ENCODE data around the gene CDCA4.

The CDCA4 gene

DNA sequence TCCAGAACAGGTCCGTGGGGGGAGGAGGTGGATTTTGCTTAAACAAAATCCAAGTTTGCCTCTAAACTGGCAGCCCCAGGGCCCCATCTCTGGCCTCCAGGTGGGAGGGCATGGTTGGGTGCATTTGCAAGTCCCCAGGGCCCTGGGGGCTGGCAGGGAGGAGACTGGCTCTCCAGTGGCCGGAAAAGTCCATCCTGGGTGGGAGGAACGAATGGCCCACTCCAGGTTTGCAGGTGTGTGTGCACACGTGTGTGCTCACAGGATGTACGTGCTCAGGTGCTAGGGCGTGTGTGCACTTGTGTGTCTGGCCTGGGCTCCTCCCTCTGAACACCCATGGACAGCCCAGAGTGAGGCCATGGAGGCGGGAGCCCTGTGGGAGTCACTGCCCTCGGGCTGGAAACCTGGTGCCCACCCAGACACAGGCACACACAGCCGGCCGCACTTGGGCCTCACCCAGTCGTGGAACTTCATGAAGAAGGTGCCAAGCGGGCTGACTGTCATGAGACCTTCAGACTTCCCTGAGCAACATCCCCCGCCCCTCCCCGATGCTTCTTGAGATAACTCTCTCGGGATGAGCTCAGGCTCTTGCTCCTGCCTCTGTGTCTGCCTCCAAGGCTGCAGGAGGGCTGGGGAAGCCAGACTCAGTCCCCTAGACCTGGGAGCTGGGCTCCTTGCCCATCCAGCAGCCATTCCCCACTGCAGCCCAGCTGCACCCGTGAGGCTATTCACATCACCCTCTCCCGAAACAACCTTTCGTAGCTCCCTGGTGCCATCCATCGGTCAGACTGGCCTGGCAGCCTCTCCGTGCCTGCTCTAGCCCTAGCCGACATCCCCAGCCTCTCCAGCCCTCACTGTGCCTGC, 52.1 kb downstream of the CDCA4 start:
- TF ChIP-seq ZFX (IDR thresholded peaks at IDR 0.05; ENCODE audit: borderline replicate concordance), result no peak
- TF ChIP-seq, protein P1, sequence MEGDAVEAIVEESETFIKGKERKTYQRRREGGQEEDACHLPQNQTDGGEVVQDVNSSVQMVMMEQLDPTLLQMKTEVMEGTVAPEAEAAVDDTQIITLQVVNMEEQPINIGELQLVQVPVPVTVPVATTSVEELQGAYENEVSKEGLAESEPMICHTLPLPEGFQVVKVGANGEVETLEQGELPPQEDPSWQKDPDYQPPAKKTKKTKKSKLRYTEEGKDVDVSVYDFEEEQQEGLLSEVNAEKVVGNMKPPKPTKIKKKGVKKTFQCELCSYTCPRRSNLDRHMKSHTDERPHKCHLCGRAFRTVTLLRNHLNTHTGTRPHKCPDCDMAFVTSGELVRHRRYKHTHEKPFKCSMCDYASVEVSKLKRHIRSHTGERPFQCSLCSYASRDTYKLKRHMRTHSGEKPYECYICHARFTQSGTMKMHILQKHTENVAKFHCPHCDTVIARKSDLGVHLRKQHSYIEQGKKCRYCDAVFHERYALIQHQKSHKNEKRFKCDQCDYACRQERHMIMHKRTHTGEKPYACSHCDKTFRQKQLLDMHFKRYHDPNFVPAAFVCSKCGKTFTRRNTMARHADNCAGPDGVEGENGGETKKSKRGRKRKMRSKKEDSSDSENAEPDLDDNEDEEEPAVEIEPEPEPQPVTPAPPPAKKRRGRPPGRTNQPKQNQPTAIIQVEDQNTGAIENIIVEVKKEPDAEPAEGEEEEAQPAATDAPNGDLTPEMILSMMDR (IDR thresholded peaks at IDR 0.05), result no peak
- H3K27ac ChIP-seq, result no peak overlapping the region

DNA sequence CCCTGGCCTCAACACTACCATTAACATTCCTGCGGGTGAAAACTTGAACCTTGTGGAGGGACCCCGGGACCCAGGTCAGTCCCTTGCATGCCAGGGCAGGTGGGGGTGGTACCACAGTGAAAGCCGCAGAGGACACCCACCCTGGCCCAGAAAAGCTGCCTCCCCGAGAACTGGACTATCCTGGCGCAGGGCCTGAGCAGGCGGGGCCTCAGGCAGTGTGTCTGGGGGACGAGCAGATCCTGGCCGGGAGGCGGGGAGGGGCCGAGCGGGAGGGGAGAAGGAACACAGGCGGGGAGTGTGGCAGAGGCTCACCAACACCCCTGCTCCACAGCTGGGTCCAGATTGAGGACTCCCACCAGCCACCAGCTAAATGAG, 52.7 kb downstream of the CDCA4 start:
- no peak for TF ChIP-seq ZFX (IDR thresholded peaks at IDR 0.05; ENCODE audit: borderline replicate concordance)
- TF ChIP-seq, protein P1 (IDR thresholded peaks at IDR 0.05), result no peak
- no peak overlapping the region for H3K27ac ChIP-seq

DNA sequence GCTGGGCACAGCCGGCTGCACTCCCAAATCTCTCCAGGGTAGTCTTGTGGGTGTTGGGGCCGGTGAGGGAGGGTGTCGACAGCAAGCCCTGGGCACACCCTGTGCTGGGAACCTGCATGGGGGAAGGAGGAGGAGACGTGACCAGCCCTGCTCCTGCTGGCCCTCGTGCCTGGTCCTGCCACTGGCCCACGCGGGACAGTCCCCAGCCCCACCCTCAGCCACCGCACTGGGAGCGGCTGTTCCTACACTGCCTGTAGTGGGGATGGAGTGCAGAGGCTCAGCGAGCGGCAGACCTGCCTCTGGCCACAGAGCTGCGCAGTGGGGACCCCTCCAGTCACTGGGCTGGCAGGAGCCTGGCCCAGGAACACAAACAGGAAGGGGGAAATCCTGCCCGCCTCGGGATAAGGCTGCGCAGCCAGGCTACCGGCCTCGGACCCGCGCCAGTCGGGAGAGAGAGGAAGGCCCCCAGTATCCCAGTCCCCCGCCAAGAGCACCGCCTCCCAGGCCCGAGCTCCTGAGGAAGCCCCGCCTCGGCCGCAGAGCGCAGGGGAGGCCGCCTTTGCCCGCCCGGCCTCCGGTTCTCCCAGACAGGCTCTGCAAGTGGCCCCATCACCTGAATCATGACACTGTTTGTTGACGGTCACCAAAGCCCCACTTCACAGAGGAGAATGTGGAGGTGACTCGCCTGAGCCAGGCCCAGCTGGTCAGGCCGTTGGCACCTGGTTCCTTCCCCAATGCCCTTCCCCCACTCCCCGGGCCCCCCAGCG, 53.3 kb downstream of the CDCA4 start:
- no peak for TF ChIP-seq ZFX (IDR thresholded peaks at IDR 0.05; ENCODE audit: borderline replicate concordance)
- TF ChIP-seq, protein P1 (IDR thresholded peaks at IDR 0.05), result no peak
- H3K27ac ChIP-seq, result no peak overlapping the region

DNA sequence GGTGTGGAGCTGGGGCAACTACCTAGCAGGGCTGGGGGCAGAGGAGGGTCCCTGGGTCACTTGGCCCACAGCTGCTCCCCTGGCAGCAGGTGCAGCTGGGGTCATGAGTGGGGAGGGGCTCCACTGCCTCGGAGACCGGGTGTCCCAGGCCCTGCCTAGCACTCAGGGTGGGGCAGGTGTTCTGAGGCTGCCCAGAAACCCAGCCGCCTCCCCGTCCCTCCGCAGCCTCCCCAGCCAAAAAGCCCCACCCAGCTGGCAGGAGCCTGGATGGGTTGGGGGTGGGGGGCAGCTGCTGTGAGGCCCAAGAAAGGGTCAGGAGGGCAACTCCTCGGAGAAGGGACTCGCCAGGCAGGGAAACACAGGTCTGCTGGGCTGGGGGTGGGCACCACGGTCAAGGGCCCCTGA, 53.9 kb downstream of the CDCA4 start:
- no peak overlapping the region for H3K27ac ChIP-seq

DNA sequence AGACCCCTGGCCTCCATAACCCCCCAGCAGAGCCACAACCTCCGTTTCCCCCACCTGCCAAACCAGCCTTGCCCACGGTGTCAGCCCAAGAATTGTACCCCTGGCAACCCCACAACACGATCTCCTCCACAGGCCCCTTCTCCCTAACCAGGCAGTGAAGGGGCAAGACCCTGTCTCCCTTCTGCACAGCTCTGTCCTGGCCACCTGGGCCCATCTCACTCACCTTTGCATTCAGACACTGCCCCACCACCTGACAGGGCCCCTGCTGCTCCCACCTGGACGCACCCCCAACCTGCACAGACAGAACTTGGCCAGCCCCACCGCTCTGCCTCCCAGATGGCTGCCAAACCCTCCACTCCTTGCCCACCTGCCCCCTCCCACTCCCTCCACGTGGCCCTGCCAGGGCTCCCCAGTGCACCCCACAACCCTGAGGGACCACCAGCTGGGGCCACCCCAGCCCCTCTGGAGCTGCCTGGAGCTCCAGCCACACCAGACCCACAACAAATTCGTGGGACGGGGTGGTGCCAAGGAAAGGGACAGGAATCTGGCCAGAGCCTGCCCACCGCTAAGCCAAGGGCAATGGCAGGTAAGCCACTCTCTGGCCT, 54.5 kb downstream of the CDCA4 start:
- no peak overlapping the region for H3K27ac ChIP-seq
- no peak for TF ChIP-seq ZFX (IDR thresholded peaks at IDR 0.05; ENCODE audit: borderline replicate concordance)
- TF ChIP-seq, protein P1 (IDR thresholded peaks at IDR 0.05), result no peak

More for the DNA sequence above, 53.9 kb downstream of the CDCA4 start:
- TF ChIP-seq, protein P1 (IDR thresholded peaks at IDR 0.05), result no peak
- TF ChIP-seq ZFX (IDR thresholded peaks at IDR 0.05; ENCODE audit: borderline replicate concordance), result no peak

DNA sequence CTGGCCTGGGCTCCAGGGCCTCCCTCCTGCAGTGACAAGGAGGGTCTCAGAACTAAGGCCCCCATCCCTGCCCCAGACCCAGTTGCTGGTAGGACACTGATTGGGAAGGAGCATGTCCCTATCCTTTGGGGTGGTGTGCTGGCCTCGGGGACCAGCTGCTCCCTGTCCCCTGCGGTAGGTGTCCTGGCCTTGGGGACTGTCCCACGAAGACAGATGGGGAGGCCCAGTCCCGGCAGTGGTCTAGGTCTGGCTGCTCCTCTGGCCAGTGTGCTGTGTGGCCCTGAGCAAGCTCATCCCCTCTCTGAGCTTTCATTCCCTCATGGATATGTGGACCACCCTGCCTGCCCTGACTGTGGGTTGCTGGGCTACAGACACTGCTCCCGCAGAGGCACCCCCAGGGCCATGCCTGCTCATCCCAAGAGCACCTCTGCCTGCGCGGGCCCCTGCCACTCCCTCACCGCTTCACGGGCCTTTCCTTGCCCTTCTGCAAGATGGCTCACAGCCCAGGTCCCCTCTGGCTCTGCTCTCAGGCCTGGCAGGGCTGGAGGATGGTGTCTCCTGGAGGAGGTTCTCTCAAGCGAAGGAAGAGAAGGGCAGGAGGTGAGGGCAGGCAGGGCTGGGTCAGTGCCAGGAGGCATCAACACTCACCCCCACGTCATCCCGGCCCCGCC, 55.2 kb downstream of the CDCA4 start:
- no peak overlapping the region for H3K27ac ChIP-seq
- TF ChIP-seq, protein P1 (IDR thresholded peaks at IDR 0.05), result no peak
- TF ChIP-seq ZFX (IDR thresholded peaks at IDR 0.05; ENCODE audit: borderline replicate concordance), result no peak

Data from 22Rv1 (cell line).